NOMO-1 treated with DMSO at 0.1 percent for 48 hours (cell line): ENCODE results near the gene GALNT2.

Experiments
- DNase-seq: peaks from one replicate; lab custom pipeline; 2025; ENCODE audit not compliant: unreplicated experiment; lab: John Stamatoyannopoulos, UW

Gene GALNT2

GRCh38 chr1:230226007-230226800, 159.2 kb downstream of the GALNT2 start:
- no peak for DNase-seq

GRCh38 chr1:230226814-230227213, 159.8 kb downstream of the GALNT2 start:
- DNase-seq: no peak

- DNase-seq: peak; percentile 1
Measured at GRCh38 chr1:230228236-230228897, 161.3 kb downstream of the GALNT2 start.

- DNase-seq: no peak
Measured at GRCh38 chr1:230230273-230230672, 163.2 kb downstream of the GALNT2 start.

GRCh38 chr1:230230948-230231773, 164.1 kb downstream of the GALNT2 start:
- DNase-seq: no peak

- no peak for DNase-seq
Measured at GRCh38 chr1:230231774-230232145, 164.7 kb downstream of the GALNT2 start.

GRCh38 chr1:230232371-230232771, 165.3 kb downstream of the GALNT2 start:
- no peak for DNase-seq

GRCh38 chr1:230233786-230234185, 166.7 kb downstream of the GALNT2 start:
- no peak for DNase-seq

- no peak for DNase-seq
Measured at GRCh38 chr1:230235876-230236275, 168.8 kb downstream of the GALNT2 start.

- no peak for DNase-seq
Measured at GRCh38 chr1:230236301-230237008, 169.4 kb downstream of the GALNT2 start.

- DNase-seq: no peak
Measured at GRCh38 chr1:230237009-230237370, 170.0 kb downstream of the GALNT2 start.

GRCh38 chr1:230237805-230238204, 170.8 kb downstream of the GALNT2 start:
- no peak for DNase-seq

- DNase-seq: no peak
Measured at GRCh38 chr1:230240446-230241086, 173.5 kb downstream of the GALNT2 start.

GRCh38 chr1:230242326-230242725, 175.3 kb downstream of the GALNT2 start:
- no peak for DNase-seq

- DNase-seq: no peak
Measured at GRCh38 chr1:230243146-230243545, 176.1 kb downstream of the GALNT2 start.

GRCh38 chr1:230243583-230244353, 176.7 kb downstream of the GALNT2 start:
- DNase-seq: no peak

- no peak for DNase-seq
Measured at GRCh38 chr1:230246551-230246950, 179.5 kb downstream of the GALNT2 start.

GRCh38 chr1:230248016-230248888, 181.2 kb downstream of the GALNT2 start:
- DNase-seq: no peak

- no peak for DNase-seq
Measured at GRCh38 chr1:230248889-230249270, 181.8 kb downstream of the GALNT2 start.
